ENCODE results near the gene GNG2.

The GNG2 gene

DNA sequence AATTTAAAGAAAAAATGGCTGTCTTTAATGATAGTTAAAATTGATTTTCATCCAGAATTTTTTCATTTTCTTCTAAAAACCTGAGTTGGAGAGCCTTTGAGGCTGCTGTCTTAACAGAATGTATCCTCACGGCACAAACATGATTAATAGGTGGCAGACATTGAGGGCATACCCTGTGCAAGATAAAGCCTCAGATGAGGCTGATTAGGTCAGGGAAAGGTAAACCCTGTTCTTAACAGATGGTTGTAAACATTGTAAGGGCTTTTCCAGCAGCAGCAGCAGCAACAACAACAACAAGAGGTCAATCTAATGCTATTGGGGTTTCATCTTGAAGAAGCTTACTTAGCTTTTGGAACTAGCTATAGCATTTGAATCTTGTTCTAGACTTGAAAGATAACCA, 17.4 kb downstream of the GNG2 start:
- no peak overlapping the region for H3K27ac ChIP-seq
- TF ChIP-seq, protein P1, sequence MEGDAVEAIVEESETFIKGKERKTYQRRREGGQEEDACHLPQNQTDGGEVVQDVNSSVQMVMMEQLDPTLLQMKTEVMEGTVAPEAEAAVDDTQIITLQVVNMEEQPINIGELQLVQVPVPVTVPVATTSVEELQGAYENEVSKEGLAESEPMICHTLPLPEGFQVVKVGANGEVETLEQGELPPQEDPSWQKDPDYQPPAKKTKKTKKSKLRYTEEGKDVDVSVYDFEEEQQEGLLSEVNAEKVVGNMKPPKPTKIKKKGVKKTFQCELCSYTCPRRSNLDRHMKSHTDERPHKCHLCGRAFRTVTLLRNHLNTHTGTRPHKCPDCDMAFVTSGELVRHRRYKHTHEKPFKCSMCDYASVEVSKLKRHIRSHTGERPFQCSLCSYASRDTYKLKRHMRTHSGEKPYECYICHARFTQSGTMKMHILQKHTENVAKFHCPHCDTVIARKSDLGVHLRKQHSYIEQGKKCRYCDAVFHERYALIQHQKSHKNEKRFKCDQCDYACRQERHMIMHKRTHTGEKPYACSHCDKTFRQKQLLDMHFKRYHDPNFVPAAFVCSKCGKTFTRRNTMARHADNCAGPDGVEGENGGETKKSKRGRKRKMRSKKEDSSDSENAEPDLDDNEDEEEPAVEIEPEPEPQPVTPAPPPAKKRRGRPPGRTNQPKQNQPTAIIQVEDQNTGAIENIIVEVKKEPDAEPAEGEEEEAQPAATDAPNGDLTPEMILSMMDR (conservative IDR thresholded peaks at IDR 0.05): no peak

DNA sequence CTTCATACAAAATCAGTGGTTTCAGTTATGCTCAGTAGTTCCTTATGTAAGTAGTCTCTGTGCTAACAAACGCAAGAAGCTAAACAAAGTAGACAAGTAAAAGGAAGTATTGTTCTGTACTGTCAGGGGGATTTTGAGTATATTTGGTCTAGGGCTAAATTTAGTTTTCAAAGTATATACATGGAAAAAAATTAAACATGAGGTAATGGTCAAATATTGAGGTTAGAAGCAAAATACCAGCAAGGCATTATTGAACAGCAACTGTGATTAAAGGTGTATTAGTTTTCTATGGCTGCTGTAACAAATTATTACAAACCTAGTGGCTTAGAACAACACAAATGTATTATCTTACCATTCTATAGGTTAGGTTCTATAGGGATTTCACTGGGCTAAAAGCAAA, 18.8 kb downstream of the GNG2 start:
- TF ChIP-seq, protein P1 (conservative IDR thresholded peaks at IDR 0.05): no peak
- H3K27ac ChIP-seq: no peak overlapping the region

DNA sequence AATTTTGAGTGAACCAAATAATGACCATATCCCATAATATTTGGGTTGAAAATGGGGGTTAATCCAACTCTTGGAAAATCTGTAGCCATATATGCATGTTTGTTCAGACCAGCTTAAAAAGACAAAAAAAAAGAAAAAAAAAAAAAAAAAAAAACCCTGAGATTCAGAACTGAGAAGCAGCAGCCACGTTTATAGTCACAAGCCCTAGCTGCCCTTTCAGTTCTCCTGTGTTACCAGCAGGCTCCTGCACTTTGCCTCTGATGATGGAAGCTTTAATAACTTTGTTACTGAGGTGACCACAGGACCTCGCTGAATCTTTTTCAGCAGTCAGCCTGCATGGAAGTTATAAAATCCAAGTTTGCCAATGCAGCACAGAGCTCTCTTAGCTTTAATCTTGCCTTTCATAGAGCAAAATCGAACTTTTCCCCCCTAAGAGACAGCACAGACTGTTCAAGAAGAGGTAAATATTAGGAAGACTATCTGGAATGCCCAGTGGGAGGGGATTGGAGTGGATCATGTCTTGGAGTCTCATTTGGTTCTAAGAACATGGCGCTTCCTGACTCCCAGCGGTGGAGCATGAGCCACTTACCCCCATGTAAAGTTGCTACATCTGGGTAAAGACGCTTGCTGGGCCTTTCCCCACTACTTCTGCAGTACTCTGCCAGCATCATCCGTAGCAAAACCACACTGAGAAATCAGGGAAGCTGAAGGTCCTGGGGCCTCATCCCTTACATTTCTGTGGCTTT, 20.6 kb downstream of the GNG2 start:
- H3K27ac ChIP-seq: no peak overlapping the region
- TF ChIP-seq, protein P1 (conservative IDR thresholded peaks at IDR 0.05): no peak

DNA sequence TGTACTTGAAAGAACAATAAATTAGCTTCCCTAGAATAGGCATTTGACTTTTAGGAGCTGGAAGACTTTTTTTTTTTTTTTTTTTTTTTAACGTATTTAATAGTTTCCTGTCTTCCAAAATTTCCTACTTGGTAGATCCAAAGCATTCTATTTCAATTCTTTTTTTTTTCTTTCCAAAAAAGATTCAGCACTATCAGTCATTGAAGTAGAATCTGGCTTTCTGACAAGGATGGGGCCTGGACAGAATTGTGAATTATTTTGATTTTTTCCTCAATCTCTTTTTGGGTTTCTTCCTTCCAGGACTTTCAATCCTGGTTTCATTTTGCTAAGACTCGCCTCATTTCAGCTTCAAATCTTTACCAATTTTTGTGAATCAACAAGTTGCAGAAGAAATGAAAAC, 21.2 kb downstream of the GNG2 start:
- TF ChIP-seq, protein P1 (conservative IDR thresholded peaks at IDR 0.05): no peak
- H3K27ac ChIP-seq: no peak overlapping the region

DNA sequence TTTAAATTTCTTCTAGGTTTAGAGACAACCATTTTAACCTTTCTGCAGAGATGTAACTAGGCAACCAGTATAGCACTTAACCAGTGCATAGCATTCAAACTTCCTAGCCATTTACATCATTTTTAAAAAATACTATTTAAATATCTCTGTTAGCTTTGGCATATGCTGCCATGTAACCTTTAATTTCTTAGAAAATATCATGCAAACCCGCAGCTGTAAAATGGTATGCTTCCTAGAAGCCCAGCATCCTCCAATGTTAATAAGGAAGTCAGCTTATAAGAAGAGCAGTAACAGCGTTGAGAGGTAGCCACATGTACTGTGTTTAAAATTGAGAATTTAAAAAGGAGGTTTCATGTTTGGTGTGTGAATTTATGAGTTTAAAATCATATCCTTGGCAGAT, 22.8 kb downstream of the GNG2 start:
- H3K27ac ChIP-seq: no peak overlapping the region
- TF ChIP-seq, protein P1 (conservative IDR thresholded peaks at IDR 0.05): no peak

DNA sequence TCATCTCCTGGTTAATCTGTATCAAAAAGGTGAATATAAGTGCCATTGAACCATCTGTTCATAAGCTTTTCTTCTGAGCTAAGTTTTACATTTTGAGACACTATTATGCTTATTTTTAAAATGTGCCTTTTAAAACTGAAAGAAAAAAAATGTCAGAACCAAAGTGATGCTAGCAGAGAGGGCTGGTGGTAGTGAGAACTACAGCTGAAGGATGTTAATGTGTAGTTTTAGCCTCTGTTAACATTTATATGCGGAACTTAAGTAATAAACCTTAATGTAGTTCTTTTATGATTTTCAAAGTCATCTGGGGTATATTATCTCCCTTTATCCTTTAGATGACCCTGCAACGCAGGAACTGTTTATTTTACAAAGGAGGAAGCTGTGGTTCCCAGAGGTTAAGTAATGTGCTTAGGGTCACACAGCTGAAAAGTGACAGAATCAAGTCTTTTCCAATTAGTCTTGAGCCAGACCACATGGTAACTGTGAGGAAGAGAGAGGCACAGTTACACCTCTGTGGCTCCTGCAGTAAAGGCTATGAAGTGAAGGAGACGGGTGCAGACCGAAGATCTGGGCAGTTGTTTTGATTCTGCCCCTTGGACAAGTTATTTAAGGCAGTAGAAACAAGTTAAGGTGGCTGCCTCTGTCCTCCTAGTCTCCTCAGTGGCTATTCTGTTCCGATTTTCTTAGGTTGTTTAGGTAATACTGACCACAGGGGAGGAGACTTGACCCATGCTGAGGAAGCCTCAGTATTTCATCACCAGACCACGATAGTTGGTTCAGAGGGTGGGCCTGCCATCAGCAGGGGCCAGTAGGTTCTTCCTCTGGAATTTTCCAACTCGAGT, 23.9 kb downstream of the GNG2 start:
- TF ChIP-seq, protein P1 (conservative IDR thresholded peaks at IDR 0.05): no peak
- no peak overlapping the region for H3K27ac ChIP-seq

DNA sequence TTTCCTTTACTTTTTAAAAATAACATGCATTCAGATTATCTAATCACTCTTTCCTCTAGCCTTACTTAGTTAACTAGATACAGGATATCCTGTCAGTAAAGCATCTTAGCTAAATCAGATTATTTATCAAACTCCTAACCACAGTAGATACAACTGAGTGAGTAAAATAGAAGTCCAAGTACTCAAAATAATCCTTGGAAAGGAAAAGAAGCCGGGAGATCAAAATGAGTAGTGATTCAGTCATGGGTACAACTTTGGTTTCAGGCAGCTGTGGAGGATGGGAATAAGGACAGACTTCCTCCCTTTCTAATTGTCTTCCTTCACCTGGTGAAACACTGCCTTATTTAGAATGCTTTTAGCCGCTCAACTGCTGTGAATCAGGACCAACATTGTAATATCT, 29.4 kb downstream of the GNG2 start:
- no peak overlapping the region for H3K27ac ChIP-seq
- TF ChIP-seq, protein P1 (conservative IDR thresholded peaks at IDR 0.05): no peak

Measured in VCaP (cell line).